Endothelial cell of umbilical vein (primary cell): ENCODE measurements around the gene GLIS2. TPM values are rescaled to one million over a fixed set of nuclear protein-coding genes. Genes with fewer than 3 reads are reported as not detected.

Experiments used
- BruUV-seq: library from RNA; stranded (reverse); fragments of 400-500 nt; replicated peaks from 2 replicates; lab custom pipeline; 2021; lab: Mats Ljungman, UMichigan
- CTCF ChIA-PET: fragments of 300-600, 350-600 bp; sonication (Branson Sonifier 250); formaldehyde crosslinking; loops from one replicate; lab custom pipeline; 2021; ENCODE audit warnings: antibody characterized with exemption, inconsistent platforms; lab: Charles Lee
- POLR2A ChIA-PET: fragments of 300-600, 350-600 bp; sonication (Branson Sonifier 250); formaldehyde crosslinking; loops from one replicate; lab custom pipeline; 2021; ENCODE audit warnings: antibody characterized with exemption, inconsistent platforms; lab: Charles Lee
- DNase-seq: peaks from one replicate; pipeline ENCODE4 v3.0.0-alpha.2; 2011; ENCODE audit warnings: low read depth, low spot score
- FAIRE-seq: peaks from 2 replicates; lab custom pipeline; 2011; peaks lifted over from hg19 to GRCh38; lab: Jason Lieb, UNC
- H2AFZ ChIP-seq: 2 replicates; pipeline ENCODE4 v1.6.0; 2012; ENCODE audit warnings: low read depth, low read length, control low read depth, inconsistent platforms
- H3K27ac ChIP-seq: 2 replicates; pipeline ENCODE4 v1.5.1; 2011; ENCODE audit warnings: low read depth, mild to moderate bottlenecking, control low read depth, low read length, moderate library complexity; ENCODE audit not compliant: insufficient read depth
- H3K27me3 ChIP-seq, 2 experiments: 2 replicates each; pipeline versions ENCODE4 v1.6.0 to v1.6.1; 2011; ENCODE audit warnings: low read length in 2 of 2, mixed read lengths in 1 of 2; ENCODE audit not compliant: control insufficient read depth in 2 of 2, insufficient read depth in 2 of 2
- H3K36me3 ChIP-seq, 2 experiments: 2 replicates in 1 of 2; 3 replicates in 1 of 2; pipeline ENCODE4 v1.5.1; 2011; ENCODE audit warnings: low read length in 2 of 2, mild to moderate bottlenecking in 1 of 2, moderate library complexity in 1 of 2; ENCODE audit not compliant: control insufficient read depth in 2 of 2, insufficient read depth in 2 of 2; ENCODE audit errors: extremely low read depth in 1 of 2
- H3K4me1 ChIP-seq: 3 replicates; pipeline ENCODE4 v1.5.1; 2011; ENCODE audit warnings: mild to moderate bottlenecking, low read length; ENCODE audit not compliant: control insufficient read depth, insufficient read depth; ENCODE audit errors: extremely low read depth
- H3K4me2 ChIP-seq: 2 replicates; pipeline ENCODE4 v1.6.1; 2011; ENCODE audit warnings: low read length, control low read depth, mixed read lengths; ENCODE audit not compliant: insufficient read depth
- H3K4me3 ChIP-seq, 3 experiments: fragments of 200-600 bp in 1 of 3; sonication (generic), shearing (Covaris generic) in 1 of 3; replicated peaks in 1 of 3; 2 replicates each; pipeline ENCODE4 v1.5.1; 2011 to 2016; ENCODE audit warnings: control low read depth in 3 of 3, low read length in 3 of 3, mild to moderate bottlenecking in 2 of 3, inconsistent platforms in 1 of 3, low read depth in 1 of 3, moderate library complexity in 1 of 3; ENCODE audit not compliant: insufficient read depth in 1 of 3
- H3K79me2 ChIP-seq: 2 replicates; pipeline ENCODE4 v1.6.0; 2012; ENCODE audit warnings: low read length, inconsistent platforms; ENCODE audit not compliant: control insufficient read depth, insufficient read depth
- H3K9ac ChIP-seq: replicated peaks from 2 replicates; pipeline ENCODE3; 2011; ENCODE audit warnings: low read length, control low read depth; ENCODE audit not compliant: insufficient read depth; ENCODE audit errors: extremely low read depth
- H3K9me1 ChIP-seq: replicated peaks from 3 replicates; pipeline ENCODE4 v1.6.0; 2011; ENCODE audit warnings: mild to moderate bottlenecking, low read length; ENCODE audit not compliant: control insufficient read depth, insufficient read depth; ENCODE audit errors: extremely low read depth
- H3K9me3 ChIP-seq: replicated peaks from 2 replicates; pipeline ENCODE4 v1.5.1; 2012; ENCODE audit warnings: low read length, inconsistent platforms; ENCODE audit not compliant: control insufficient read depth, insufficient read depth
- H4K20me1 ChIP-seq: replicated peaks from 2 replicates; pipeline ENCODE3; 2011; ENCODE audit warnings: mild to moderate bottlenecking, low read length; ENCODE audit not compliant: control insufficient read depth, insufficient read depth; ENCODE audit errors: extremely low read depth
- GATA2 ChIP-seq: IDR thresholded peaks from 2 replicates; pipeline ENCODE4 v1.7.0; 2011; ENCODE audit warnings: low read depth, mild to moderate bottlenecking, moderate library complexity, mixed read lengths, low read length; ENCODE audit not compliant: insufficient read length, insufficient read depth
- JUN ChIP-seq: IDR thresholded peaks from 2 replicates; pipeline ENCODE4 v1.6.1; 2011; ENCODE audit warnings: borderline replicate concordance, low read depth; ENCODE audit not compliant: insufficient read length, insufficient read depth
- MAX ChIP-seq: IDR thresholded peaks from 2 replicates; pipeline ENCODE4 v1.6.1; 2011; ENCODE audit not compliant: insufficient read depth, insufficient read length
- MYC ChIP-seq: IDR thresholded peaks from one replicate; pipeline ENCODE4 v1.6.1; 2011; ENCODE audit warnings: mild to moderate bottlenecking, low read depth, low read length
- POLR2A ChIP-seq: IDR thresholded peaks from 2 replicates; pipeline ENCODE4 v1.6.1; 2012; ENCODE audit warnings: low read depth, mild to moderate bottlenecking, control low read depth, low read length
- POLR2AphosphoS5 ChIP-seq: IDR thresholded peaks from 2 replicates; pipeline ENCODE4 v1.6.1; 2012; ENCODE audit warnings: low read depth, mild to moderate bottlenecking, control low read depth, low read length, moderate library complexity; ENCODE audit not compliant: insufficient read depth
- dilution Hi-C: fragments of 300-500 bp; cut with MboI; formaldehyde crosslinking; loops from one replicate; pipeline ENCODE4 v1.15.0; 2019; ENCODE audit warnings: low sequenced_read_pairs; ENCODE audit not compliant: extremely low pct_ligation_motif_present
- intact Hi-C: fragments of 100-400 bp; cut with micrococcal nuclease; formaldehyde crosslinking; loops from one replicate; pipeline ENCODE4 v1.10.0; 2022
- polyA plus RNA-seq, 4 experiments: library from polyadenylated mRNA; depleted of rRNA in 3 of 4; stranded (reverse) in 3 of 4; unstranded in 1 of 4; fragments of >200 nt; gene quantifications; 2 replicates each; pipeline versions ENCODE4 v1.2.1 to v1.2.3, GENCODE V29; 2011 to 2012; ENCODE audit warnings: missing spikeins in 1 of 4
- total RNA-seq: library from RNA; stranded (reverse); gene quantifications from 2 replicates; pipeline ENCODE4 v1.2.3, GENCODE V29; 2021

GLIS2 gene
- total and polyA plus RNA-seq, 2 donors (not counting 3 experiments of a cell fraction or from before 2014, with no cell fraction given) = 4.6 to 10.1 TPM

GRCh38 chr16:4370570-4371356 lies 54.9 kb downstream of the GLIS2 start:
- peaks cover 6% of the 10 kb centered on the region for H3K4me1 ChIP-seq

GRCh38 chr16:4371357-4372000 lies 55.6 kb downstream of the GLIS2 start, which contains the start of gene VASN:
VASN (plus strand) TSS chr16:4371848; CDS start chr16:4380878, 9,030 bp downstream.
- dilution Hi-C loops = no loop called here

More at GRCh38 chr16:4370570-4371356, 54.9 kb downstream of the GLIS2 start:
- no peak for DNase-seq
- no peak overlapping the region for H3K4me2 ChIP-seq
- intact Hi-C loops = no loop called here
- dilution Hi-C loops = no loop called here
- no peak overlapping the region for H3K9ac ChIP-seq
- H3K9me1 ChIP-seq = no peaks in the 10 kb centered on the region
- H3K9me3 ChIP-seq = no peaks in the 10 kb centered on the region
- no peak overlapping the region for H2AFZ ChIP-seq
- no peaks in the 10 kb centered on the region for H3K36me3 ChIP-seq
- H3K27ac ChIP-seq = no peak overlapping the region
- H4K20me1 ChIP-seq = no peaks in the 10 kb centered on the region
- no peaks in the 10 kb centered on the region for H3K27me3 ChIP-seq
- no peaks in the 10 kb centered on the region for H3K79me2 ChIP-seq
- no peak for TF ChIP-seq GATA2
- ChIA-PET POLR2A (no interaction called here), CTCF (interaction anchor here (1.0 to 1.6 kb wide), 3 partner anchors 16 to 97 kb away, joined by 3 to 6 read pairs (median 5); partner anchors contain the start of gene TFAP4)
- BruUV-seq = no TSS peak
- no peak for FAIRE-seq
- no peak overlapping the region for H3K4me3 ChIP-seq

More at GRCh38 chr16:4371357-4372000, 55.6 kb downstream of the GLIS2 start, which contains the start of gene VASN:
- H3K36me3 ChIP-seq = no peaks in the 10 kb centered on the region
- H3K79me2 ChIP-seq = no peaks in the 10 kb centered on the region
- H4K20me1 ChIP-seq = no peaks in the 10 kb centered on the region
- H3K27me3 ChIP-seq = no peaks in the 10 kb centered on the region
- H3K4me2 ChIP-seq = peak within 1 kb of the TSS; percentile 56
- FAIRE-seq (peak; percentile 85), DNase-seq (peak; percentile 69)
- H3K9me3 ChIP-seq = no peaks in the 10 kb centered on the region
- peak within 1 kb of the TSS; percentile 9 to 30 (median 15) for H3K4me3 ChIP-seq
- H3K9me1 ChIP-seq = no peaks in the 10 kb centered on the region
- intact Hi-C loops = no loop called here
- BruUV-seq = no TSS peak
- no peak within 1 kb of the TSS for H3K27ac ChIP-seq
- ChIA-PET POLR2A (no interaction called here), CTCF (interaction anchor here (1.0 to 1.6 kb wide), 2 partner anchors 31 to 98 kb away, joined by 5 to 6 read pairs; partner anchors contain the start of gene TFAP4)
- peaks cover 6% of the 10 kb centered on the region for H3K4me1 ChIP-seq
- H2AFZ ChIP-seq = no peak within 1 kb of the TSS
- H3K9ac ChIP-seq = no peak within 1 kb of the TSS
- TF ChIP-seq MAX = no peak
- TF ChIP-seq POLR2A = peak; percentile 86
- TF ChIP-seq POLR2AphosphoS5 = peak; percentile 77
- no peak for TF ChIP-seq JUN
- no peak for TF ChIP-seq MYC
